ENCODE results near the gene ELOVL3.
A peak's percentile ranks its signal among the peaks of the same experiment; 100 is the strongest.

Gene ELOVL3

DNA sequence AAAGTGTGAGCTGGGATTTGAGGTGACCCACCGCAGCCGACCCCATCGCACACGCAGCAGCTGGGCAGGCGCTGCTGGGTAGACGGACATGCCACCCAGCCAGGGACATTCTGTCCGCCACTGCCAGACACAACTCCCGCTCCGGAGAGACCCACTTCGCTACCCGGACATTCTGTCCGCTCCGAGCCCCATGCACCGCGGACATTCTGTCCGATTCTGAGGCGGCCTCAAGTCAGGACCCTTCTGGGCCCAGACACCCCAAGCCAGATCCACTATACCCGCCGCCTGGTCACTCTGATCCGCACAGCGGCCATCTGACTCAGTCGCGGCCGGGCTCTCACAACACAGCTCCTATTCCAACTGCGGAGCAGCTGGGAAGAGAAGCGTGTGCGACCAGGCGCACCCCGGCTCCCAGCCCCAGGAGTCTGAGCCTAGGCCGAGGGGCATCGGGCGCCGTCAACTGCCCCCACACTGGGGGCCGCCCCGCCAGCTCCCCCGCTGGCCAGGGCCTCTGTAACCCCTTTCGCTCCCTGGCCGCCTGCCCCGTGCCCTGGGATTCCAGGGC, 14.4 kb downstream of the ELOVL3 start:
- TF ChIP-seq EZH2phosphoT487 (IDR thresholded peaks at IDR 0.05; ENCODE audit: low read length) (no peak), EZH2 (optimal IDR thresholded peaks at IDR 0.05; ENCODE audit: low read depth, low read length) (no peak), CTCF (IDR thresholded peaks at IDR 0.05; ENCODE audit: low read length) (no peak)
- DNase-seq: no peak
- Histone ChIP-seq H3K9me2 (replicated peaks; ENCODE audit: insufficient read depth, low read length) (no peaks in the 10 kb centered on the region), H3K27me3 (replicated peaks; ENCODE audit: insufficient read depth, low read length) (peaks cover 15% of the 10 kb centered on the region), H3K4me2 (ENCODE audit: low read depth, low read length) (peak overlapping the region; percentile 92; the same call in 1 of the 2 replicates), H2AFZ (ENCODE audit: low read length) (no peak overlapping the region), H3K36me3 (replicated peaks; ENCODE audit: insufficient read depth, low read length) (no peaks in the 10 kb centered on the region), H3K9me3 (replicated peaks; ENCODE audit: insufficient read depth, low read length) (no peaks in the 10 kb centered on the region), H4K20me1 (ENCODE audit: insufficient read depth, low read length) (no peaks in the 10 kb centered on the region), H3F3A (ENCODE audit: insufficient read depth, low read length) (no peaks in the 10 kb centered on the region), H3K4me1 (ENCODE audit: low read length) (peaks cover 8% of the 10 kb centered on the region; the same call in 1 of the 2 replicates), H3K27ac (ENCODE audit: low read length) (no peak overlapping the region), H3K4me3 (ENCODE audit: low read length) (no peak overlapping the region), H3K79me2 (ENCODE audit: low read length) (peaks cover 2% of the 10 kb centered on the region), H3K9ac (ENCODE audit: low read length) (no peak overlapping the region)

GRCh38 chr10:102241032-102241443, 14.9 kb downstream of the ELOVL3 start:
- Histone ChIP-seq H3K27ac (ENCODE audit: low read length) (no peak overlapping the region), H3K79me2 (ENCODE audit: low read length) (peaks cover 7% of the 10 kb centered on the region), H2AFZ (ENCODE audit: low read length) (peak overlapping the region; percentile 85), H3K4me1 (ENCODE audit: low read length) (peaks cover 8% of the 10 kb centered on the region; the same call in 1 of the 2 replicates), H3K36me3 (replicated peaks; ENCODE audit: insufficient read depth, low read length) (no peaks in the 10 kb centered on the region), H3K27me3 (replicated peaks; ENCODE audit: insufficient read depth, low read length) (peaks cover 15% of the 10 kb centered on the region), H3F3A (ENCODE audit: insufficient read depth, low read length) (no peaks in the 10 kb centered on the region), H3K4me3 (ENCODE audit: low read length) (peak overlapping the region; percentile 74), H3K9me2 (replicated peaks; ENCODE audit: insufficient read depth, low read length) (no peaks in the 10 kb centered on the region), H3K9me3 (replicated peaks; ENCODE audit: insufficient read depth, low read length) (no peaks in the 10 kb centered on the region), H3K4me2 (ENCODE audit: low read depth, low read length) (peak overlapping the region; percentile 92), H4K20me1 (ENCODE audit: insufficient read depth, low read length) (no peaks in the 10 kb centered on the region), H3K9ac (ENCODE audit: low read length) (no peak overlapping the region)
- no peak for TF ChIP-seq CTCF (IDR thresholded peaks at IDR 0.05; ENCODE audit: low read length)
- no peak for TF ChIP-seq EZH2 (optimal IDR thresholded peaks at IDR 0.05; ENCODE audit: low read depth, low read length)
- no peak for TF ChIP-seq EZH2phosphoT487 (IDR thresholded peaks at IDR 0.05; ENCODE audit: low read length)
- no peak for DNase-seq

- Histone ChIP-seq H3K9ac (ENCODE audit: low read length) (peak within 1 kb of the TSS; percentile 13; the same call in 1 of the 2 replicates), H3K9me2 (replicated peaks; ENCODE audit: insufficient read depth, low read length) (no peaks in the 10 kb centered on the region), H3K9me3 (replicated peaks; ENCODE audit: insufficient read depth, low read length) (no peaks in the 10 kb centered on the region), H3K4me3 (ENCODE audit: low read length) (peak within 1 kb of the TSS; percentile 74), H3K27ac (ENCODE audit: low read length) (no peak within 1 kb of the TSS), H3K4me1 (ENCODE audit: low read length) (peaks cover 11% of the 10 kb centered on the region), H3K79me2 (ENCODE audit: low read length) (peaks cover 12% of the 10 kb centered on the region), H4K20me1 (ENCODE audit: insufficient read depth, low read length) (peaks cover 4% of the 10 kb centered on the region), H2AFZ (ENCODE audit: low read length) (peak within 1 kb of the TSS; percentile 85), H3K4me2 (ENCODE audit: low read depth, low read length) (peak within 1 kb of the TSS; percentile 92), H3K27me3 (replicated peaks; ENCODE audit: insufficient read depth, low read length) (peaks cover 15% of the 10 kb centered on the region), H3K36me3 (replicated peaks; ENCODE audit: insufficient read depth, low read length) (no peaks in the 10 kb centered on the region), H3F3A (ENCODE audit: insufficient read depth, low read length) (no peaks in the 10 kb centered on the region)
- TF ChIP-seq EZH2 (optimal IDR thresholded peaks at IDR 0.05; ENCODE audit: low read depth, low read length) (no peak), CTCF (IDR thresholded peaks at IDR 0.05; ENCODE audit: low read length) (no peak), EZH2phosphoT487 (IDR thresholded peaks at IDR 0.05; ENCODE audit: low read length) (no peak)
- DNase-seq: peak; percentile 96
Measured at GRCh38 chr10:102241444-102242117, 15.5 kb downstream of the ELOVL3 start, which contains the start of gene PITX3. Gene PITX3, minus strand, starts transcription at chr10:102241512. Its CDS starts 9,432 bp downstream, at chr10:102232080.

Data from MM.1S (cell line).